DMS153 (cell line): ENCODE results near the gene OR56A4.

Experiments used
- DNase-seq: peaks from one replicate; lab custom pipeline; 2025; lab: John Stamatoyannopoulos, UW

The OR56A4 gene, protein sequence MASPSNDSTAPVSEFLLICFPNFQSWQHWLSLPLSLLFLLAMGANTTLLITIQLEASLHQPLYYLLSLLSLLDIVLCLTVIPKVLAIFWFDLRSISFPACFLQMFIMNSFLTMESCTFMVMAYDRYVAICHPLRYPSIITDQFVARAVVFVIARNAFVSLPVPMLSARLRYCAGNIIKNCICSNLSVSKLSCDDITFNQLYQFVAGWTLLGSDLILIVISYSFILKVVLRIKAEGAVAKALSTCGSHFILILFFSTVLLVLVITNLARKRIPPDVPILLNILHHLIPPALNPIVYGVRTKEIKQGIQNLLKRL

DNA sequence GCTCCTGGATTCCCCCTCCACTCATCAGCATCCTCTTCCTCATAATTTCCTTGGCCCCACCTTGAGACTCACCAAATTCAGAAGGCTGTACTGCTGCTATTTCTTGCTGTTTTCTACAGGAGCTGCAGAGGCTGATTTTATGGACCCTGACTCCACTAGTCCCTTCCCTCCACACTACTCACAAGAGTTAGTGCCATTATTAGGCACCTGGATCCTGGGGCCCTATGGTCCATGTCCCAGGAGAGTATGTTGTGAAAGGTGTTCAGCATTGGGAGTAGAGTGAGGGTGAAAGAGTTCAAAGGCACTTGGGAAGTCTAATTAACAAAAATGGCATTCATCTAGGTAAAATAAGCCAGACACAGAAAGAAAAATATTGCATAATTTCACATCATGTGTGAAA lies at the start of gene OR56A4:
OR56A4 (minus strand) TSS at position 101 of the 400 bp plus-strand sequence. CDS start 3,954 bp downstream, outside the sequence.
- no peak for DNase-seq

DNA sequence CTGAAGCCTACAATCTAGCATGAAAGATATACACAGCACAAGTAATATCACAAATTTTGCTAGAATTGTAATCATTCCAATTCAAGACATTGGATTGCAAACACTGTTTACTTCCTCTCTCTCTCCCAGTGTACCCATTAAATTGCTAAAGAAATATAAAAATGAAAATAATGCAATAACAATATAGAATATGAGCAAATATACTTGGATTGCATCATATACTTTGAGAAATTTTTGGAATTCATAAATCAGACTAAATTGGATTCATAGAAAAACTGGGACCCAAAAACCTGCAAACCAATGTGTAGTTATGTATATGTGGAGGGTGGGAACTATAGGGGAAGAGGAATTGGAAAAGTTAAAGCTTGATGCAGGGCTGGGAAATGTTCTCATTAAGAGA lies 48.8 kb upstream of the OR56A4 start:
- no peak for DNase-seq

DNA sequence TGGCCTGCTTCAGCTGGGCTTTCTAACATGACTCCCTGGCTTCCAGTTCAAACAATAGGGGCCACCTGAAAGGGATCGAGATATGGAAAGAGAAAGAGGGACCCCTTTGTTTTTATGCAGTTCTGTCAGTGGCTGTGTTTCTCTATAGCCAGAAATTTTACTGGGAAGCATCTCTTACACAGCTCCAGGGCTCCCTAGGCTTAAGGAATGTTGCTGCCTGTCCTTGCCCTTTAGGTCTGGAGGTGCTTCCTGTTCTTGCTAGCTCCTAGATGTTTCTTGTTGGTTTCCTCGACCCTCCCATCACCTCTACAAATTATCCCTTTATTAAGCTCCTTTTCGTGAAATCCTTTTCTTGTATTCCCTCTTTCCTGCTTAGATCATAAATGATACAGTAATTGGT lies 45.6 kb upstream of the OR56A4 start:
- DNase-seq, result no peak

DNA sequence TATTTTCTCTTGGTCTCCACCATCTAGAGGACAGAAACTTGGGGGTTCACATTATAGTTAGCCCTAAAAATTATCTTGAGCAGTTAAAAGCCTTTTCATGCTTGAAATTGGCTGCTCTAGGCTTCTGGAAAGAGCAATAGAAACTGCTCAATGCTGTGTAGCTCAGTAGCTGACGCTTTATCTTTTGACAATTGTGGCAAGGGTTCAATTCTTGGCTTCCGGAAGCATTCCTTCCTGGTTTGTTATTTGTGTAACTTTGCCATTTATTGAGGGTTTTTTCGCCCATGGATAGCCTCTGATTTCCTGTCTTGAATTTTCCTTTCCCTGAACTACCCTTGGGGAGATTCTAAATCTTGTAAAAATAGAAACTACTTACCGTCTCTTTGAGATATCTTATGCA lies 34.1 kb upstream of the OR56A4 start:
- DNase-seq, result no peak

DNA sequence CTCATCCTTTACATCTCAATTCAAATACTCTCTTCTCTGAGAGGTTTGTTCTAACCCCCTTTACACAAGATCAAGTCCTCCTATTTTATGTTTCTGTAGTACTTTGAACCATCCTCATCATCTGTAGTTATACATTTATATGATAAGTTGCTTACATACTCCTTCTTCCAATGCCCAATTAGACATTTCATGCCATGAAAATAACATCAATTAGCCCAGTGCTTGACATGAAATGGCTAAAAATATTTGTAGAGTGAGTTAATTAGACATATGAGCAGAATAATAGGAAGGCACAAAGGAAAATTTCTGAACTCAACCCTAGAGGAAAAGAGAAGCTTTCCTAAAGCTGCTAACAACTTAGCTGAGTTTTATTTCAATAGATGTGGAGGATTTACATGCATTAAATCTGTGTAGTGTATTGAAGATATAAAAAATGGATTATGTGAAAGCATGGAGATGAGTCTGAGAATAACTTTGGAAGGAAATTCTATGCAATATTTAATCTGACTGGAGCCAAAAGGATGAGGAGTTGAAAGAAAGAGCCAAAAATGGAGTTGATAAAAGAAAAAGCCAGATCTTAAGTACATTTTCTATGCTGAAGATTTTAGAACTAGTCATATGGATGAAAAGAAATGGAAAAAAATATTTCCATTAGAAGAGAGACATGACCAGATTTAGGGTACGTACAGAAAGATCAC lies 24.1 kb upstream of the OR56A4 start, which contains the start of gene OR56A1:
OR56A1 (minus strand) TSS at position 51 of the 698 bp plus-strand sequence. CDS start 3,066 bp downstream, outside the sequence.
- no peak for DNase-seq

DNA sequence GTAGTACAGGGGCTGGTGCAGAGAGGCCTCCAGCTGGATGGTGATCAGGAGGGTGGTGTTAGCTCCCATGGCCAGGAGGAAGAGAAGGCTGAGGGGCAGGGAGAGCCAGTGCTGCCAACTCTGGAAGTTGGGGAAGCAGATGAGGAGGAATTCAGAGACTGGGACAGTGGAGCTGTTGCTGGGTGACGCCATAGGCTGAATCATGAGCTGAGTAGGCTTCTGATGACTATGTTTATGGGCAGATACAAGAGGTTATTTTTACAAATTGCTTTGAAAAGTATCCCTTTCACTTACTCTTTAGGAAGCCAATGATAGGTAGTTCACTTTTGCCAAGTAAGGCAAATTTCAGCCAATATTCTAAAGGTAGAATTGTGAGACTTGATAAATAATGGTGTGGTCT lies 20.8 kb upstream of the OR56A4 start:
- DNase-seq, result no peak

DNA sequence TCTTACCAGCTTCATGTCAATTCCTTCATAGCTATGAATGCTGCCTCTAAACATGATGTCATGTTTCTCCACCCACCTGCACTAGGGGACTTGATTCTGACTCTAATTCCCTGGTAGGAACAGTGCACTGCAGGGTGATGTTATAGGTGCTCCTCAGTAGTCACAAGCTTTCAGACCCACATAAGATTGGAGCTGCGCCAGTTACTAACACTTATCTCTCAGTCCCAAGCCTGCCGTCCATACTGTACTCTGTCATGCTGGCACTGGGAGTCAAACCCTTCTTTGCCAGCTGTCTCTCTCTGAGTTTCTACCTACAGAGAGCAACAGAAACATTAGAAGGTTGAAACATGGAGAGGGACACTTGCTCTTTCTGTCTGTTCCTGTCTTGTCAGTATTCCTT lies 18.3 kb upstream of the OR56A4 start:
- DNase-seq, result no peak

DNA sequence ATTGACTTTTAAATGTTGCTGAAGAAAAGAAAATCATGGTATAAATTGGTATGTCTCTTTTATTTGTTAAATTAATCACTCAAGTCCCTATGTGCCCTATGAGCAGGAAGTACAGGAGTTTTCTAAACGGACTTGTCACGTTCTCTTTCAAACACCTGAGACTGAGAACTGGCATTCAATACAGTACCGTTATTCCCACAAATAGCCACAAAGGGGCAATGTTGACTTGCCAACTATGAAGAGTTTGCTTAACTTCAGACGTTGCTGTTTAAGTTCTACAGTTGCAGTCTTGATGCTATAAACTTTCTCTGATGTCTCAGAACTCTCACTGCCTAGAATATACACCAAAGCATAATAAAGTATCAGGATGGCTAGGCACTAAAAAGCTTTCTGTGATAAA lies 16.2 kb upstream of the OR56A4 start:
- peak; percentile 37 for DNase-seq

DNA sequence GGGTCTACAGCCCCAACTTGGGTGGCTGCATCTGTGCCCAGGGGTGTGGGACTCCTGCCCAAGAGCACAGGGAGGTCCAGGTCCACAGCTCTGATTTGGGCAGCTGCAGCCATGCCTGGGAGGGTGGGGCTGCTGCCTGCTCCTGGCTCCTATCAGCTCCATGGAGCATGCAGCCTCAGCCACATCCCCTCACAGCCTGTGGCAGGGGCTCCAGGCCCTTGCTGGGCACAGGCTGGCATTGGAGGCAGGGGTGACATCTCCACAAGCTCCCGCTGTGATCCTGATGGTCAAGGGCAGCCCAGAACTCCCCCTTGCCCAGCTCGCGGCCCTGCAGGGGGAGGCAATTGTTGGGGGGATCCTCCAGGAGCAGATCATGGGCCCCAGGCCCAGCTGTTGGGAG lies 6.3 kb upstream of the OR56A4 start:
- no peak for DNase-seq

DNA sequence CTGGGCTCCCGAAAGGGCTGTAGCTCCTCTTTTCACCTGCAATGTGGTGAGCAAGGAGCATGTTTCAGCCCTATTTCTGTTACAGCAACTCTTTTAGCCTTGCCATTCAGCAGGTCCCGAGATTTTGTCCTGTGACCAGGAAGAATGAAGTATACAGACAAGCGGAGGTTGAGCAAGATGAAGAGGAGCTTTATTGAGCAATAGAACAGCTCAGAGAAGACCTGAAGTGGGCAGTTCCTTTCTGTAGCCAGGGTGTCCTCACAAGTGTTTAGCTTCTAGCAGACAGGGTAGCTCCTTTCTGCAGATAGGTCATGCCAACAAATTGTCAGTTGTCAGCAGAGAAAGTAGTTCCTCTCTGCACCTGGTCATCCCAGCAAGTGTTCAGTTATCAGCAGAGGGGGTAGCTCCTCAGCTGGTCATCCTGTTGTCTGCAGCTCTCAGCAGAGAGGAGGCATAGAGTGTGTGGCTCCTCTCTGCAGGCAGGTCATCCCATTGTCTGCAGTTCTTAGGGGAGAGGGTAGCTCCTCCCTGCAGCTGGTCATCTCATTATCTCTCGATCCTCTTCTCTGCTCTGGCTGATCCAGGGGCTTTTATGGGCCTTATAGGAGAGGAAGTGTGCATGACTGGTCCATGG lies 5.4 kb upstream of the OR56A4 start:
- DNase-seq, result no peak

DNA sequence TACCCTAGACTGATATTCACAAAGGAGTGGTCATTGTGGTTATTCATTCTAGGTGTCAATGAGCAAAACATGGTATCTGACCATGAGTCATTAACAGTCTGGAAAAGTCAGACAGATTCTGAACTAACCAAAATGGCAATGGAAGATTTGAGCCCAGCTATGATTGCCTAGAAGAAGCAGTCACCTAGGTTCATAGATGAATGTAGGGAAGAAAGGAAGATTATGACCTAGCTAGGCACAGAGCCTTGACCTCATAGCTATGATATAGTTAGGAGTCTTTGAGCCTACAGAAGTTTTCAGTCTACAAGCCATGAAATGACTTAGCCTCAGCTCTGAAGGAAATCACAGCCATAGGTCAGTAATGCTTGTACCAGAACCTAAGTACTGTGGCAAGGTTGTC lies 351 bp downstream of the OR56A4 start:
- DNase-seq, result no peak

DNA sequence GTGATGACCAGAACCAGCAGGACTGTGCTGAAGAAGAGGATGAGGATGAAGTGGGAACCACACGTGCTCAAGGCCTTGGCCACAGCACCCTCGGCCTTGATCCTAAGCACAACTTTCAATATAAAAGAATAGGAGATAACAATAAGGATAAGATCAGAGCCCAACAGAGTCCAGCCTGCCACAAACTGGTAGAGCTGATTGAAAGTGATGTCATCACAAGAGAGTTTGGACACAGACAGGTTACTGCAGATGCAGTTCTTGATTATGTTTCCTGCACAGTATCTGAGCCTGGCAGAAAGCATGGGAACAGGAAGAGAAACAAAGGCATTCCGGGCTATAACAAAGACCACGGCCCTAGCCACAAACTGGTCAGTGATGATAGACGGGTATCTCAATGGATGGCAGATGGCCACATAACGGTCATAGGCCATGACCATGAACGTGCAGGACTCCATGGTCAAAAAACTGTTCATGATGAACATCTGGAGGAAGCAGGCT lies 4.5 kb downstream of the OR56A4 start:
- DNase-seq, result no peak

DNA sequence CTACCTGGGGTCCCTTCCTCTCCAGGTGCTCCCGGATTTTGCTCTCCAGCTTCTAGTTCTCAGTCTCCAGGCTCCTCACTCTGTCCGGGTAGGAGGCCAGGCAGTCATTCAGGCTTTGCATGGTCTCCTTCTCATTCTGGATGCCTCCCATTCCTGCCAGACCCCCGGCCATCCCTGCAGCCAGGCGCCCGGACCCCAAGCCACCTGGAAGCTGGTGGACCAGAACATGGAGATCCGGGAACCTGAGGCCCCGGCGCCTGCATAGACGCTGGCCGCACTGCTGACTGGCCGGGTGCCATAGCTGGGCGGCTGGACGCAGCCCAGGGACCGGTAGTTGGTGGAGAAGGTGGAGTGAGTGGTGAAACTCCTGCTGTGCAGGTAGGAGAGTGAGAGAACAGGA lies 12.0 kb downstream of the OR56A4 start:
- DNase-seq, result no peak

DNA sequence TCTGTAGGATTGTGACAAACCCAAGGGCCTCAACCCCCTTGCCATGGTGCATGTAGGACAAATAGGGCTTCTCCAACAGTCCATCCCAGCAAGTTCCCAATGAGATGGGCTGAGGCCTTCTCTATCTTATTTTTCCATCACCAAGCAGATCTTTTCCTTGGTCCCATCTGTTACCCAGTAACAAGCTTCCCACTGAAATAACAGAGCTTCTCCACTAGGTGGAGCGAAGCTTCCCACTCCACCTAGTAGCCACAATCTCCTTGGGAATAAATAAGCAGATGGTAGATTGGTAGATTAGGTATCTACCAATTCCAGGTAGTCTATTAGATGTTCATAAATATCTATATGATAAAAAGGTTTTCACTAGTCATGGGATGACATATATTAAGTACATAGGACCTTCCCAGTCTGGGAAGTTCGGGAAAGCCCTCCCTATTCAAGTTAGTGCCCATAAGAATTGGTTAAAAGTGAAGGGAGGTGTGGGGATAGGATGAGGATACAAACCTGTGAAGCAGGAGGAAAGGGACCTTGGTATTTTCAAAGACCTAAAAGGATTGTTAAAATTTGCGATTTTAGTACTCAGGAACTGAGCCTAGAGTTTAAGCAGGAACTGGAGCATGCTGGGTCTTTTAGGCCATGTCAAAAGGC lies 14.0 kb downstream of the OR56A4 start:
- DNase-seq, result no peak

DNA sequence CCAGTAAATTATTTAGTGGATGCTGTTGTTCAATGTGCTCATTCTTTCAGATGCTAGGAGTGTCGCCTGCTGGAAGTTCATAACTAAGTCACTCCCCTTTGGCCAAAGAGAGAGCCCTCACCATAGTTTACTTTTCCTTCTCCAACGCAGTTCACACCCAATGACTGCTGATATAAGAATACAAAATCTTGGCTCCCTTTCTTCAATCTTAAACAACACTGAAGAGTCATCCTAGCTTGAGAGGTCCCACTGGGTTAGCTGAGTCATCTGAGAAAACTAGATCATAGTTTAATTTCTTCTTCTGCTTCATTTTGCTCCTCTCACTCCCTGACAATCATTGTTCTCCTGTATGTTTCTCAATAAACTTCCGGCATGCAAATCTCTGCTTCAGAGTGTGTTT lies 14.6 kb downstream of the OR56A4 start:
- no peak for DNase-seq

DNA sequence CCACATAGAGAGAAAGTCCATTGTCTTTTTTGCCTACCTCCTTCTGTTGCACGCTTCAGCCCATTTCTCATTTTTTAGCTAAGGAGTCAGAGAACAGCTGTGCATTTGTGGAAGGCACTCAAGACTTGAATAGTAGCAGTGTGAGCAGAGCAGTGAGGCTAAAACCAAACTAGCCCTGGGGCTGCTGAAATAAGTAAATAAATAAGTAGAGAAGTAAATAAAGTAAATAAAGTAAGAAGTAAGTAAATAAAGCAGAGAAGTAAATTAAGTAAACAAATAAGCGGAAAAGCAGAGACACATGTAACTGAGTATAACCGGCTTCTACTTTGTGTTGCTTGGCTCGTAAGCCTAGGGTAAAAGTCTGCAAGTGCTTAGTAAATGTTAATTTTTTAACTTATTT lies 17.5 kb downstream of the OR56A4 start:
- no peak for DNase-seq

DNA sequence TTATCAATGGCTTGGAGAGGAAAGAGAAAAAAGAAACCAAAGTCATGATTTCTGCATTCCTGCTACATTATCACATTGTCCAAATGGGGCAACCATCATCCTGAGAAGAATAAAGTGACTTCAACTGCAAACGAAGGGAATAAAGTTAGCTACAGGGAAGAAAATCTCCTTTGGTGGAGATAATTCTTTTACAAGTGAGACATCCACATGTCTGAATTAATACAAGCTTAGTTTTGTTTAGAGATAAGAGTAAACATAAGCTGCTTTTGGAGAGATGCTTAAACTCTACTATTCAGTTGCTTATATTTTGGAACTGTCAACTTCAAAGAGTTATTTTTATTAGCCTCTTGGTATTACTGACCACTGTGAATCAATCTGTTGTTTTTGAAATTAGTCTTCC lies 19.9 kb downstream of the OR56A4 start, which contains the start of gene OR52L1:
OR52L1 (minus strand) TSS at position 101 of the 400 bp plus-strand sequence; CDS start at position 46, 55 bp downstream.
- DNase-seq, result no peak

DNA sequence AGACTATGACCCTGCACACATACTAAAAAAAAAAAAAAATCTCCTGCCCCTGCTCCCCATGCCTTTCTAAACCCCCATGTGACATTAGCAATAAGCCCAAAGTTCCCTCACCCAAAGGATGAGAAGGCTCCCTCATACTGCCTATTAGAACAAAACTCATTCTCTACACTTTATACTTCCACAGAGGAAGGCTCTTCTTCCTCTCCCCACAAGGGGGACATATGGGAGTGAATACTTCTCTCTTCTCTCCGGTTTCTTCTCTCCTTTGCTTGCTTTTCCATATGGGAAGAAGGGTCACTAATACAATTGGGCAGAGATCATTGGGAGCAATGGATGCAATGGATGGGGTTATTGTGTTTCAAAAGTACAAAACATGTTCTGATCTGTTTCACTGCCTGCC lies 23.3 kb downstream of the OR56A4 start:
- DNase-seq, result no peak

DNA sequence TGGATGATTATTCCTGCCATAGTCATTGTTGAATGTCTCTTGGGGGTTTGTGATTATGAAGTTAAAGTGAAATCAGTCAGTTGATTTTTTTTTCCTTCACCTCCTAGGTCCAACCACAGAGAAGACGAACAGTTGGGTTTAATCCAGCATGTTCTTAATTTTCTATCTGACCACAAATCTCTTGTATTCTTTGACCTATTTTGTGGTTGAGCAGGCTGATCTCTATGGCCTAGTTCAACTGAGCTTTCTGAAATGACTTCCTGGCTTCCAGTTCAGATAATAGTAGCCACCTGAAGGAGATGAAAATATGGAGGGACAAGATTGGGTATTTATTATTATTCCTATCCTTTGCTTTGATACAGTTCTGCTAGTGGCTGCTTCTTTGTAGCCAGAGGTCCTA lies 33.2 kb downstream of the OR56A4 start:
- no peak for DNase-seq

DNA sequence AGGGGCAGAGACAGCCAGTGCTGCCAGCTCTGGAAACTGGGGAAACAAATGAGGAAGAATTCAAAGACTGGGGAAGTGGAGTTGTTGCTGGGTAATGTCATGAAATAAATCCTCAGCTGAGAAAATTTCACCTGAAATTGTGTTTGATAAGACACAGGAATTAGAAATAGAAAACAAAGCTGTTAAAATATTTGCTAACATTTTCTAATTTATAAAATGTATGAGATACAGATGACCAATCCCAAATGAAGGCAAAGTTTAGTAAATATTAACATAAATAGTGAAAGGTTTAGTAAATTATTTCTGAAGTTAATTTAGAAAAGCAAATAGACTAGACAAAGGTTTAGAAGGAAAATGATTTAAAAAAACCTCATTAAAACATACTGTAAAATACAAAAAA lies 38.4 kb downstream of the OR56A4 start, which contains the start of gene OR56A5:
OR56A5 (minus strand) TSS at position 101 of the 400 bp plus-strand sequence; CDS start at position 101, 0 bp downstream.
- DNase-seq, result no peak

DNA sequence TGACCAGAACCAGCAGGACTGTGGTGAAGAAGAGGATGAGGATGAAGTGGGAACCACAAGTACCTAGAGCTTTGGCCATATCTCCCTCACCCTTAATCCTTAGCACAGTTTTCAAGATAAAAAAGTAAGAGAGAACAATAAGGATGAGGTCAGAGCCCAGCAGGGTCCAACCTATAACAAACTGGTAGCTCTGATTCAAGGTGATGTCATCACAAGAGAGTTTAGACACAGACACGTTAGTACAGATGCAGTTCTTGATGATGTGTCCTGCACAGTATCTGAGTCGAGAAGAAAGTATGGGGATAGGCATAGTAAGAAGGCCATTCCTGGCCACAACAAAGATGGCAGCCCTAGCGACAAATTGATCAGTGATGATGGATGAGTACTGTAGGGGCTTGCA lies 39.0 kb downstream of the OR56A4 start:
- no peak for DNase-seq

DNA sequence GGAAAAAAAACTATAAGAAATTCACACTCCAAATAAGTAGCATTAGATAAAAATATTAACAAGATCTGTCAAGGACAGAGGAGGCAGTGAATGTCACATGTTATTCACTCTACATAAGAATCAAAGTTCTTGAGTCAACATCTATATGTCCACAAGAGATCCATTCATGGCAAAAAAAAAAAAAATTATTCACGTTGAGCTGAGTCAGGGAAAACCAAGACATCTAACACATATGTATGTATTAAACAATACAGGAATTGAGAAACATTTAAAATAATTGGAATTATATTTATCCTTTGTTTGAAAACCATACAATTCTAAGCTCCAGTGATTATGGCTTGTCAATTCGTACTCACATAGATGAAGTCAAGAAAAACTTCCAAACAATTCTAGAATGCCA lies 39.8 kb downstream of the OR56A4 start:
- DNase-seq, result no peak
